Prostate gland (tissue), 2 donors: ENCODE results near the gene HSD17B11. TPM values are rescaled to one million over a fixed set of nuclear protein-coding genes. Genes with fewer than 3 reads are reported as not detected.
"Not testable (repeated sequence)": the region's sequence is repeated elsewhere in the genome, so short reads cannot be mapped to it uniquely, and the experiment has no call there.

Experiments used
- DNase-seq: peaks from one replicate; pipeline ENCODE4 v3.0.0-alpha.2; 2019; ENCODE audit warnings: low spot score
- H3K27ac ChIP-seq, 2 donors: fragments of 200-600 bp; sonication (generic); 2 replicates each; pipeline ENCODE4 v1.5.1; 2017 to 2019
- H3K27me3 ChIP-seq: fragments of 200-600 bp; sonication (generic); replicated peaks from 2 replicates; pipeline ENCODE4 v1.5.1; 2019; ENCODE audit not compliant: insufficient read depth
- H3K36me3 ChIP-seq, 2 donors: fragments of 200-600 bp; sonication (generic); 1 replicate in 1 of 2; 2 replicates in 1 of 2; pipeline versions ENCODE4 v1.5.1 to v1.8.1; 2017 to 2019
- H3K4me1 ChIP-seq: fragments of 200-600 bp; sonication (generic); replicated peaks from 2 replicates; pipeline ENCODE4 v1.5.1; 2019
- H3K4me3 ChIP-seq, 2 donors: fragments of 200-600 bp; sonication (generic); 2 replicates each; pipeline ENCODE4 v1.5.1; 2017 to 2019
- H3K9me3 ChIP-seq: fragments of 200-600 bp; sonication (generic); 2 replicates; pipeline ENCODE4 v1.5.1; 2017
- POLR2A ChIP-seq: fragments of 450-650 bp; IDR thresholded peaks from one replicate; pipeline ENCODE4 v1.6.1; 2016; ENCODE audit warnings: antibody characterized with exemption, mild to moderate bottlenecking
- POLR2AphosphoS5 ChIP-seq: sonication (generic); formaldehyde crosslinking; IDR thresholded peaks from one replicate; pipeline ENCODE4 v1.6.1; 2017; ENCODE audit warnings: antibody characterized with exemption
- WGBS: methylation state at CpG from one replicate; pipeline ENCODE4 v1.1.5; 2018; 5-methylcytosine and 5-hydroxymethylcytosine counted together
- intact Hi-C: fragments of 100-400 bp; cut with DNase I; formaldehyde crosslinking; loops from one replicate; pipeline ENCODE4 v1.14.2; 2022
- total RNA-seq, 2 donors: library from RNA; depleted of rRNA; stranded (reverse); fragments of >200 nt; gene quantifications; one replicate each; pipeline ENCODE4 v1.1.0, GENCODE V29; 2016
- TF ChIP-seq, protein P1 (sequence below), 4 experiments: fragments of 200-600 bp in 2 of 4; fragments of 450-650 bp in 2 of 4; sonication (generic) in 2 of 4; IDR thresholded peaks; 1 replicate in 3 of 4; 2 replicates in 1 of 4; pipeline ENCODE4 v1.5.1; 2016 to 2019; ENCODE audit warnings: antibody characterized with exemption in 4 of 4, mild to moderate bottlenecking in 2 of 4, moderate library complexity in 2 of 4

The HSD17B11 gene
- total RNA-seq, 2 donors from 2014 or later, result 38.2 to 45.2 TPM

DNA sequence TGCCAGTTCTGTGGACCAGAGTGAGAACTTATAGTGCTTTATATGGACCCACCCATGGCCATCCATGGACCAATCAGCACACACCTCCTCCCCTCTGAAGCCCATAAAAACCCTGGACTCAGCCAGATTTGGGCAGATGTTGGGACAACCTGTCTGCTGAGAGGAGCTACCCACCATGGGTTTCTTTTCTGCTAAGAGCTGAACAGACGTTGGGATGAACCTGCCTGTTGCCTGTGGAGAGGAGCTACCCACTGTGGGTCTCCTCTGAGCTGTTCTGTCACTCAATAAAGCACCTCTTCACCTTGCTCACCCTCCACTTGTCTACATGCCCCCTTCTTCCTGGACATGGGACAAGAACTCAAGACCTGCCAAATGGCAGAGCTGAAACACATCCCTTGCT lies 9.0 kb upstream of the HSD17B11 start:
- Histone ChIP-seq H3K9me3 (no peaks in the 10 kb centered on the region), H3K27me3 (no peaks in the 10 kb centered on the region), H3K27ac (no peak overlapping the region), H3K4me3 (no peak overlapping the region), H3K4me1 (no peaks in the 10 kb centered on the region), H3K36me3 (no peaks in the 10 kb centered on the region)
- TF ChIP-seq POLR2AphosphoS5 (no peak), POLR2A (no peak)
- TF ChIP-seq, protein P1, sequence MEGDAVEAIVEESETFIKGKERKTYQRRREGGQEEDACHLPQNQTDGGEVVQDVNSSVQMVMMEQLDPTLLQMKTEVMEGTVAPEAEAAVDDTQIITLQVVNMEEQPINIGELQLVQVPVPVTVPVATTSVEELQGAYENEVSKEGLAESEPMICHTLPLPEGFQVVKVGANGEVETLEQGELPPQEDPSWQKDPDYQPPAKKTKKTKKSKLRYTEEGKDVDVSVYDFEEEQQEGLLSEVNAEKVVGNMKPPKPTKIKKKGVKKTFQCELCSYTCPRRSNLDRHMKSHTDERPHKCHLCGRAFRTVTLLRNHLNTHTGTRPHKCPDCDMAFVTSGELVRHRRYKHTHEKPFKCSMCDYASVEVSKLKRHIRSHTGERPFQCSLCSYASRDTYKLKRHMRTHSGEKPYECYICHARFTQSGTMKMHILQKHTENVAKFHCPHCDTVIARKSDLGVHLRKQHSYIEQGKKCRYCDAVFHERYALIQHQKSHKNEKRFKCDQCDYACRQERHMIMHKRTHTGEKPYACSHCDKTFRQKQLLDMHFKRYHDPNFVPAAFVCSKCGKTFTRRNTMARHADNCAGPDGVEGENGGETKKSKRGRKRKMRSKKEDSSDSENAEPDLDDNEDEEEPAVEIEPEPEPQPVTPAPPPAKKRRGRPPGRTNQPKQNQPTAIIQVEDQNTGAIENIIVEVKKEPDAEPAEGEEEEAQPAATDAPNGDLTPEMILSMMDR (IDR thresholded peaks at IDR 0.05), result no peak
- intact Hi-C loops, result no loop called here
- no peak for DNase-seq
- 100% methylated on average over 1 of the region's 1 CpG for WGBS

DNA sequence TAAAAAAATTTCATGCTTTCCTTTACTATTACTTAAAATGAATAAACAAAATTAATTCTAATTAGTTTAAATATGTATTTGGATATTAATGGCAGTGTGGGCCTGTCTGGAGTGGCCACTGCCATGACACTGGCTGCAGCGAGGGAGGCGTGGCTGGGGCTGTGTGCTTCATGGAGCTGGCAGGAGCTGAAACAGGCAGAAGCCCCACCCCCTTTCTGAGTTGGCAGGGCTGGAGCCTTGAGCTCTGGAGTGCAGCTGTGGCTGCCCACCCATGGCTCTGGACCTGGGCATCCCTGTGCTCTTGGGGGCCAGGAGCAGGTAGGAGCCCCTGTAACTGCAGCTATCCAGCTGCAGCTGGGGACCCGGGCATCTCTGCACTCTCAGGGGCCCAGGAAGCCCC lies 8.2 kb upstream of the HSD17B11 start:
- Histone ChIP-seq H3K27me3 (no peaks in the 10 kb centered on the region), H3K27ac (no peak overlapping the region), H3K9me3 (no peaks in the 10 kb centered on the region), H3K4me3 (no peak overlapping the region), H3K36me3 (no peaks in the 10 kb centered on the region), H3K4me1 (no peaks in the 10 kb centered on the region)
- no peak for DNase-seq
- TF ChIP-seq, protein P1 (IDR thresholded peaks at IDR 0.05), result no peak
- TF ChIP-seq POLR2A (no peak), POLR2AphosphoS5 (no peak)
- WGBS, result 83% methylated on average over 3 of the region's 3 CpGs
- intact Hi-C loops, result no loop called here

DNA sequence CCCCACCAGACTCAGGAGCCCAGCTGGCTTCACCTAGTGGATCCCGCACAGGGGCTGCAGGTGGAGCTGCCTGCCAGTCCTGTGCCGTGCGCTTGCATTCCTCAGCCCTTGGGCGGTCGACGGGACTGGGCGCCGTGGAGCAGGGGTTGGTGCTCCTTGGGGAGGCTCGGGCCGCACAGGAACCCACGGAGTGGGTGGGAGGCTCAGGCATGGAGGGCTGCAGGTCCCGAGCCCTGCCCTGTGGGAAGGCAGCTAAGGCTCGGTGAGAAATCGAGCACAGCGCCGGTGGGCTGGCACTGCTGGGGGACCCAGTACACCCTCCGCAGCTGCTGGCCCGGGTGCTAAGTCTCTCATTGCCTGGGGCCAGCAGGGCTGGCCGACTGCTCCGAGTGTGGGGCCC lies 4.9 kb upstream of the HSD17B11 start:
- DNase-seq, H3K27ac ChIP-seq, H3K4me3 ChIP-seq, intact Hi-C loops, H3K27me3 ChIP-seq, H3K9me3 ChIP-seq, H3K36me3 ChIP-seq, H3K4me1 ChIP-seq: not testable (repeated sequence)
- WGBS, result 94% methylated on average over 20 of the region's 20 CpGs

DNA sequence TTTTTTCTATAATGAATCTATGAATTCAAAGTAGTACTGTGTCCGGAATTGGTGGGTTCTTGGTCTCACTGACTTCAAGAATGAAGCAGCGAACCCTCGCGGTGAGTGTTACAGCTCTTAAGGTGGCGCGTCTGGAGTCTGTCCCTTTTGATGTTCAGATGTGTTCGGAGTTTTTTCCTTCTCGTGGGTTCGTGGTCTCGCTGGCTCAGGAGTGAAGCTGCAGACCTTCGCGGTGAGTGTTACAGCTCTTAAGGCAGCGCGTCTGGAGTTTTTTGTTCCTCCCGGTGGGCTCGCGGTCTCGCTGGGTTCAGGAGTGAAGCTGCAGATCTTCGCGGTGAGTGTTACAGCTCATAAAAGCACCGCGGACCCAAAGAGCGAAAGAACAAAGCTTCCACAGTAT lies 4.1 kb upstream of the HSD17B11 start:
- H3K27ac ChIP-seq, intact Hi-C loops, H3K4me1 ChIP-seq: not testable (repeated sequence)

DNA sequence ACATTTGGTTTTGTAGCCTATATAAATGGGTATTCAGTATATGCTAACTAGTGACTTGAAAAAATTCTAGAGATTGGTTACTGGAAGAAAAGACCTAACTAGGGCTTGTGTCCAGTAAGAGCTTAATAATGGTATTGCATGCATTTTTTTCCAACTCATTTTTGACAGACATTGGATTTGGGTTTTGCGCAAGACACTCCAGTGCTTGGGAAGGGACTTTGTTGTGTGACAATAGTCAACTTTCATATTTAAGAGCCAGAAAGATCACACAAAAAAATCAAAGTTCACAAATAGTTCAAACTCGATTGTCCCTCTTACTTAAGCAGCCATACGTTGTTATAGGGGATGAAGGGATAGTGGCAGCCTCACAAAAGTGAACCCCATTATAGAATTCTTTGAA lies 1.2 kb upstream of the HSD17B11 start:
- H3K4me3 ChIP-seq, result no peak overlapping the region
- peak overlapping the region in 1 of 2 donors; percentile 87 for H3K27ac ChIP-seq
- no peaks in the 10 kb centered on the region for H3K4me1 ChIP-seq
- no peaks in the 10 kb centered on the region for H3K27me3 ChIP-seq
- no peaks in the 10 kb centered on the region for H3K9me3 ChIP-seq
- TF ChIP-seq POLR2A, result no peak
- TF ChIP-seq POLR2AphosphoS5, result no peak
- TF ChIP-seq, protein P1 (IDR thresholded peaks at IDR 0.05), result no peak
- DNase-seq, result no peak
- H3K36me3 ChIP-seq, result no peaks in the 10 kb centered on the region
- intact Hi-C loops, result loop anchor here (5.0 kb wide), 1 partner anchor 75 kb away; no protein-coding TSS in a partner anchor
- WGBS, result 92% methylated on average over 3 of the region's 3 CpGs

More for the DNA sequence above, 4.1 kb upstream of the HSD17B11 start:
- H3K36me3 ChIP-seq, H3K4me3 ChIP-seq, H3K27me3 ChIP-seq, H3K9me3 ChIP-seq, DNase-seq: not testable (repeated sequence)
- WGBS, result 95% methylated on average over 23 of the region's 23 CpGs

DNA sequence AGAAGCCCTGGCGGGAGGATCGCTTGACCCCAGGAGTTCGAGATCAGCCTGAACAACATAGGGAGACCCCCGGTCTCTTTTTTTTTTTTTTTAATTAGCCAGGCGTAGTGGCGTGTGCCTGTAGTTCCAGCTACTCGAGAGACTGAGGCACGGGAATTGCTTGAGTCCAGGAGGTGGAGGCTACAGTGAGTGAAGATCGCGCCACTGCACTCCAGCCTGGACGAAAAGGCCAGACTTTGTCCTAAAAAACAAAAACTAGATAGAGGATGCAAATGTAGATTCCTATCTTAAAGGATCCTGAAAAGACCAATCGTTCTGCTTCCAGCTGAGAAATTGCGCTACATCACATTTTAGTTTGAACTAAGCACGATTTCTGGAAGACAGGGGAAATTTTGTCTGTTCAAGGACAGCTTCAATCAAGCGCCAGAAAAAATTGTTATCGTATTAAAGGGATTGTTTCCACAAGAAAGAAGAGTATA lies 627 bp upstream of the HSD17B11 start:
- peak overlapping the region; percentile 40 to 46 for H3K4me3 ChIP-seq
- no peaks in the 10 kb centered on the region for H3K36me3 ChIP-seq
- peak overlapping the region; percentile 79 to 87 for H3K27ac ChIP-seq
- intact Hi-C loops, result loop anchor here (1.0 to 5.0 kb wide), 2 partner anchors 31 to 76 kb away; partner anchors contain the start of gene NUDT9
- no peaks in the 10 kb centered on the region for H3K27me3 ChIP-seq
- H3K9me3 ChIP-seq, result no peaks in the 10 kb centered on the region
- no peak for DNase-seq
- 20% methylated on average over 16 of the region's 16 CpGs for whole genome bisulfite sequencing
- TF ChIP-seq, protein P1 (IDR thresholded peaks at IDR 0.05), result no peak
- TF ChIP-seq POLR2AphosphoS5 (no peak), POLR2A (no peak)
- no peaks in the 10 kb centered on the region for H3K4me1 ChIP-seq
